Stimulated activated CD4-positive, alpha-beta T cell treated with anti-CD3 and anti-CD28 coated beads, Interleukin-2, amount 100 ng/mL, for 4 hours (primary cell): ENCODE measurements around the gene MIAT.

Experiments
- DNase-seq: peaks from one replicate; pipeline ENCODE4 v3.0.0-alpha.2; 2020; ENCODE audit warnings: low read depth

The MIAT gene

GRCh38 chr22:26669060-26669481 lies 11.7 kb downstream of the MIAT start:
- no peak for DNase-seq

DNA sequence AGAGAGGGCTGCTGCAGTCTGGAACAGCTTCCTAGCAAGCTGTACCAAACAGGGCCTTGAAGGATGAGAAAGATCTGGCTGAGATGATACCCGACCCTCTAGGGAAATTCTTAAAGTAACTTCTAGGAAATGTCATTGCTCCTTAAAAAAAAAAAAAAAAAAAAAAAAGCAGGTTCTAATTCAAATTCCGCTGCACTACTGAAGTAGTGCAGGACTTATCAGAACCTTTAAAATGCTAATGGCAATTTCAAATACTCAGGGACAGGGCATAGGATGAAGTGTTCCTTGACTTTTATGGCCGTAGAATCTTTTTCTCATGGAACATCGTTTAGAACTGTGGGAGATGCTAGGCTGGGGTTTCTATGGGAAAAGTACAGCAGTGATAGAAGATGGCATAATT lies 13.1 kb downstream of the MIAT start:
- no peak for DNase-seq

DNA sequence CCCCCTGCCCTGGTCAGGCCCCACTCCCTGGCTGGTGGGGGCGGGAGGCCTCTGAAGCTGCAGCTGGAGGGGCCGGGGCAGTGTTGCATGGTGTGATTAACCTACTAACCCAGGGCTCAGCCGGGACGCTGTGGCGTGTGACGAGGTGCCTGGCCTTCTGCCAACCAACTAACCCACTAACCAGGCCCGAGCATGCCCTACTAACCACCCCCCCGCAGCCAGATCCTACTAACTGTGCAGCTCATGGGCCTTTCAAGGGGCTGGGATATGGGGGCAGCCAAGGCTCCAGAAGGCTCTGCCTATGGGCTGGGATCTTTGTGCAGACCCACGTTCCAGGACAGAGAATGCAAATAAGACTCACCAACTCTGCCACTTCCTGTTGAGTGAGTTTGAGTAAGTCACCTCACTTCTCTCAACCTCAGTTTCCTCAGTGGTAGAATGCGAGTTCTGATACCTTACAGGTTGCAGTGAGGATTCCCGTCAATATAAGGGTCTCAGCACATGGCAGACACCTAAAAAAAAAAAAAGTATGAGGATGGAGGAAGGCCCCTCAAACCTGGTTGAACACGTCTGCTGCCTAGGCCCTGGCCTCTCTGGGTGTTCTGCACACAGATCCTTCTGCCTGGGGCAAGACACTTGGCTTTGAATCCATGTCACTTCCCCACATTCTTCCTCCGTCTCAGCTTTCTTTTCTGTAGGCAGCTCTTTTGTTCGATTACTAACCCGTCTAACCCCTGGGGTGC lies 14.1 kb downstream of the MIAT start:
- DNase-seq: peak; percentile 45

- no peak for DNase-seq
Observed at GRCh38 chr22:26672060-26672471, 14.7 kb downstream of the MIAT start.

DNA sequence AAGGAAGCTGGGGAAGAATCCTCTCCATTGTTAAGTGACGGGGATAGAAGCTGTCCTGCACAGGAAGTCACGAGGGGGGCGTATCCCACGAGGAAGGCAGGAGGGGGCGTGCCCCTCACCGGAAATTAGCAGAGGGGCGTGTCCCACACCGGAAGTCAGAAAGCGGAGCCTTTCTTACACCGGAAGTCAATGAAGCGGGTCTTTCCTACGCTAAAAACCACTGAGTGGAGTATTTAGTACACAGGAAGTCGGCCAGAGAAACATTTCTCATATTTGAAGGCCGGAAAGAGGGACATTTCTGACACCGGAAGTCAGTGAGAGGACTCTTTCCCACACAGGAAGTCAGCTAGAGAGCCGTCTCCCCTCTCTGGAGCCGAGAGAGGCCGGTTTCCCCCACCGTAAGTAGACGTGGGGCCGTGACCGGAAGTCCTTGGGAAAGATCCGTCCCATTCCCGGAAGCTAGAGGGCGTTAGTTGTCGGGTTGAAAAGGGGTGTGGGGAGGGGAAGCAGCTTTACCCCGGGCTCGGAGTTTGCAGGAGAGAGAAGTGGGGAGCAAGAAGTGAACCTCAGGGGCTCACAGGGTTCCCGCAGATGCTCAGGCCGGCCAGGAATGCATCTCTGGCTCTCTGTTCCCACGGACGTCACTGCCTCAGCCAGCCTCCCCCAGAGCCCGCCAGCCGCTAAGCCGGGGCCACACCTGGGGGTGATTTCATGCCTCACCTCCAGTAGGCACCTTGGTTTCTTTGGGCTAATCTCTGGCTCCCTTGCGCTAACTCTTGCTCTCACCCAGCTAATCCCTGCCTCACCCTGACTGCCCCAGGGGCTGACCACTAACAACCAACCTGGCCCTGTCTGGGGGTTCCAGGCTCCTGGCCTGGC lies 15.4 kb downstream of the MIAT start:
- DNase-seq: peak; percentile 87

DNA sequence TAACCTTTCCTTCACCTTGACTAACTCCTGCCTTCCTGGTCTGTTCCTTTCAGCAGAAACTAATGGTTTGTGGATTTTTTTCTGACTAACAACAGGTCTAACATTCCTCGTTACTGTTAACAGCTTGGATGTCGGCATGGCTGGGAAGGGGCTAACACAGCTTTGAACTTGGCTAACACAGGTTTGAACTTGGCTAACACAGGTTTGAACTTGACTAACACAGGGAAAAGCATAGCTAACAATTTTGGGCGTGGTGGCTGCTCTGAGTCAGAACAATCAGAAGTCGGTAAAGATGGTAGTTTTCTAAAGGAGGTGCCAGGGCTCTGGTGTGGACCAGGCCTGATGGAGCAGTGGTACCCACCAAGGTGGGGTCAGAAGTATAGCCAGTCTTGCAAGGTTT lies 16.1 kb downstream of the MIAT start:
- no peak for DNase-seq

GRCh38 chr22:26674211-26675190 lies 17.1 kb downstream of the MIAT start:
- DNase-seq: no peak

GRCh38 chr22:26675687-26676268 lies 18.4 kb downstream of the MIAT start:
- DNase-seq: no peak

DNA sequence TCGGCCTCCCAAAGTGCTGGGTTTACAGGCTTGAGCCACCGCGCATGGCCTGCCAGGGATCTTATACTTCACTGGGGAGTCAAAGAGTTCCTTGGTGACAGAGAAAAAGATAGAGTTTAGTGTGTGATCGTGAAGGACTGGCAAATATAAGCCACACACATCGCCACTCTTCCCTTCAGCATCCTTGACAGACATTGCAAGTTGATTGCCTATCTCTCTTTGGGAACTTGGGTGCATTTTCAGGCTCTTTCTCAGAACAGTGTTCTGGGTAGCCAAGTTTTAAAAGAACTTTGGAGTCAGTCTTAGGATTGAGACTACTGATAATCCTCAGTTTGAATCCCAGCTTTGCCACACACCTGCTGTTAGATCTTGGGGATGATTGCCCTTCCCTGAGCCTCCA lies 19.8 kb downstream of the MIAT start:
- DNase-seq: no peak

DNA sequence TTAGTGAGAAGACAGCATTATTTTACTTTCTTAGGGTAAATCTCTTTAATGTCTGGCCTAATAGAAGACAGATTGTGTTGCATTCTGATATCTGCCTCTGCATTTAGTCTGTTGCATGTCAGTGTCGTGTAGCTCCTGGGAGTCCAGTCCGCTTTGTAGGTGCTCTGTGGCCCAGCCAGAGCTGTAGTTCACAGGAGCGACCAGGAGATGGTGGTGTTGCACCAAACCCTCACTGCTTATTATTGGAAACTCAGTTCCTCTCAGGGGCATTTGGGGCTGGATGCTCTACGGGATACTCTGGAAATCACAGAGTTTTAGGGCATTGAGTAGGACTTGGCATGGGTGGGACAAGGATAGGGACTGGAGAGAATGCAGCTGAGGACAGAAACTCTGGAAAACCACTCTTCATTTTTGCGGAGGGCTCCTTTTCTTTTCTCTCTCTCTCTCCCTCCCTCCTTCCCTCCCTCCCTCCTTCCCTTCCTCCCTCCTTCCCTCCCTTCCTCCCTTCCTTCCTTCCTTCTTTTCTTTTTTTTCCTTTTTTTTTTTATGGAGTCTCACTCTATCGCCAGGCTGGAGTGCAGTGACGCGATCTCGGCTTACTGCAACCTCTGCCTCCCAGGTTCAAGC lies 21.7 kb downstream of the MIAT start:
- peak; percentile 36 for DNase-seq

GRCh38 chr22:26680485-26680884 lies 23.1 kb downstream of the MIAT start:
- no peak for DNase-seq

DNA sequence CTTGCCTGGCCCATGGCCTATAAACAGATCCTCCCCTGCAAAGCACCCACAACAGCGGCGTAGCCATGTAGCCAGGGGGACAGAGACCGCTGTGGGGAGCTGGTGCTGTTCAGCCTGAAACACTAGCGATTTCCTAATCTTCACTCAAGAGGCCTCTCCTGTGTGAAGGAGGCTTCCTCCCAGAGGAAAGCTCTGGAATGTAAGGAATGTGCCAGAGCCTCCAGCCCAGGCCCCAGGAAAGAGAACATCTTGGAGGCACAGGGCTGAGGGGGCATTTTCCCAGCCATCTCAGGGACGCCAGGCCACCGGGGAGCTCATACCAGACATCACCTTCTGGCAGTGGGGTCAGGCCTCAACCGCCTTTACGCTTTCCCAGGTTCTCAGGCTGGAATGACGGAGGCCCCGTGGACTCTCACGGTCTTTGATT lies 24.0 kb downstream of the MIAT start:
- DNase-seq: no peak

DNA sequence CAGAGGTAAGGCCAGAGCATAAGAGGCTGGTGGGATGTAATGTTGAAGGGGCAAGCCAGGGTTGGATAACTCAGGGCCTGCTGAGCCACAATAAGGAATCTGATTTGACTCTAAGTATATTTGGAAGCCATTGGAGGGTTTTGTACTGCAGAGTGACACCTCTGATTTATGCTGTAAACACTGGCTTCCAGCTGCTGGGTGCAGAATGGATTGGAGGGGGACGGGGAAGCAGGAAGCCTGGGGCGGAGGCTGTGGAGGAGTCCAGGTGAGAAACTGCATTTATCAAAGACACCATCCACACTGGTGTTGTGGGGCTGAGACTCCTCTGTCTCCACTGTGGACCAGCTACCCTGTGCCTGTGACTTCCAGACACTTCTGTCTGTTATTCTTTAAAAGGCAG lies 26.8 kb downstream of the MIAT start:
- DNase-seq: no peak

DNA sequence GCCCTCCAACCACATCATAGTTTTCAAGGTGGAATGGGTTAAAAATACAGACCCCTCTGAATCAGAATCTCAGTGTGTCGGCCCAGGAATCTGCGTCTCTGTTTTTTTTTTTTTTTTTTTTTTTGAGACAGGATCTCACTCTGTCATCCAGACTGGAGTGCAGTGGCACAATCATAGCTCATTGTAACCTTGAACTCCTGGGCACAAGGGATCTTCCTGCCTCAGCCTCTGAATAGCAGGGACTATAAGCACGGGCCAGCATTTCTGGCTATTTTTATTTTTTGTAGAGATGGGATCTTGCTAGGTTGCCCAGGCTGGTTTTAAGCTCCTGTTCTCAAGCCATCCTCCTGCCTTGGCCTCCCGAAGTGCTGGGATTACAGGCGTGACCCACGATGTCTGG lies 28.2 kb downstream of the MIAT start:
- DNase-seq: no peak

GRCh38 chr22:26687439-26687838 lies 30.1 kb downstream of the MIAT start:
- no peak for DNase-seq

GRCh38 chr22:26689513-26690301 lies 32.3 kb downstream of the MIAT start:
- no peak for DNase-seq

GRCh38 chr22:26690654-26691376 lies 33.4 kb downstream of the MIAT start:
- DNase-seq: no peak

DNA sequence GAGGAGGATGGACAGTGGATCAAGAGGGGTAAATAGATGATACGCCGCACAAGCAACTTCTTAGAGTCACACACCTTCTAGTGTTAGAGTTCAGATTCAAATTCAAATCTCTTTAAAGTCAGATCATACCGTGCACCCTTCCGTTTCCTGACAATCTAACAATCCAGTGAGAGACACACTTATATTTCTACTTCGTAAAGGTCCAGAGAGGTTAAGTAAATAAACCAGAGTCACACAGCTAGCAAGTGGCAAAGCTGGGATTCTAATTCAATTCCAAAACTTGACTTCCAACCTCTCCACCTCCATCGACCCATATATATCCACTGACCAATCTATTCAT lies 34.0 kb downstream of the MIAT start:
- no peak for DNase-seq

DNA sequence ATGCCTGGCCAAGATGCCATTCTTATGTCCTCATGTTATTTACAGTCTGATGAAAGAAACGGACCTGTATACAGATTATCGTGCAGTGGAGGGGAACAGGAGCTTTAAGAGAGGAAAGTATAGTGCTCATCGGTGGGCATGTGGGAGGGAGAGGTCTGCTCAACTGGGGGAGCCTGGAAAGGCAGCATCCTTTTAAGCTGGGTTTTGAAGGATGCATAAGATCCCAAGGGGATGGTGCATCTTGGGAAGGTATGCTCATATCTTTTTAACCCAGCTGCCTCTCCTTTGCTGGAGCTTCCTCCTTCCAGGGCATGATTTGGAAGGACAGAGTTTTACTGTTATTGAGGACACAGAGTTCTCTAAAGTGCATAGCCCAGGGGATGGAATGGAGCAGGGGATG lies 34.8 kb downstream of the MIAT start:
- DNase-seq: no peak

- DNase-seq: no peak
Observed at GRCh38 chr22:26697151-26697550, 39.8 kb downstream of the MIAT start.
